Non-pigmented ciliary epithelial cell (primary cell): Measurements from ENCODE around the gene APIP.
A peak's percentile ranks its signal among the peaks of the same experiment; 100 is the strongest.

Source experiments
- DNase-seq: peaks from one replicate; pipeline ENCODE4 v3.0.0-alpha.2; 2010; ENCODE audit warnings: low read depth

The APIP gene, protein sequence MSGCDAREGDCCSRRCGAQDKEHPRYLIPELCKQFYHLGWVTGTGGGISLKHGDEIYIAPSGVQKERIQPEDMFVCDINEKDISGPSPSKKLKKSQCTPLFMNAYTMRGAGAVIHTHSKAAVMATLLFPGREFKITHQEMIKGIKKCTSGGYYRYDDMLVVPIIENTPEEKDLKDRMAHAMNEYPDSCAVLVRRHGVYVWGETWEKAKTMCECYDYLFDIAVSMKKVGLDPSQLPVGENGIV

DNA sequence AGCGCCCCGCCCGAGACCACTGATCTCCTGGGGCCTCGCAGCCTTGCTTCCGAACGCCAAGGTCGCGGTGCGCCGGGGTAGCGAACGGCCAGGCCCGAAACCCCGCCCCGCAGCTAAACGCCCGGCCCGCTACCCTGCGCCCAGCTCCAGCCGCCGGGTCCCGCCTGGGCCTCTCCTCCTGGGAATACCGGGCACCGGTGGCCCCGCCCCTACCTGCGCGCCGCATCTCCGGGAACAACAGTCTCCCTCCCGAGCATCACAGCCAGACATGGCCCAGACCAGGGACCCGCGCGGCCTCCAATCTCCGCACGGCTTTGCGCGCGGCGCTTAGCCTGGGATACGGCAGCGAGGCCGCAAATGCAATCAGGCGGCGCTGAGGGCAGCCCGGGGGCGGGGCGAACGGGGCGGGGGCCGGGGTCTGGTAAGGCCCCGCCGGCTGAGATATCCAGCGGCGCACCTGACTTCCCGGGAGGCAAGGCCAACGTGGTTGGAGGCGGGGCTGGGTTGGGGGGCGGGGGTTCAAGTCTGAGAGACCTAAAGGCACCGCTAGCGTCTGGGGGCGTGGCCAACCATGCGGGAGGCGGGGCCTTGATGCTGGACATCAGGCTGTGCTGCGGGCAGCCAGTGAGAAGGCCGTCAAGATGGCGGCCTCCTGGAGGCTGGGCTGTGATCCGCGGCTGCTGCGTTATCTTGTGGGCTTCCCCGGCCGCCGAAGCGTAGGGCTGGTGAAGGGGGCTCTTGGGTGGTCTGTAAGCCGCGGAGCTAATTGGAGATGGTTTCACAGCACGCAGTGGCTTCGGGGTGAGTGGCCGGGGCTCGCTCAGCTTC, at the start of gene APIP, which contains the start of gene PDHX:
Gene APIP (minus strand): TSS at position 365 of the 828 bp plus-strand sequence. CDS start 95 bp downstream, at position 270.
Gene PDHX (plus strand): TSS at position 604 of the 828 bp plus-strand sequence. CDS start 38 bp downstream, at position 642.
- peak; percentile 93 for DNase-seq

DNA sequence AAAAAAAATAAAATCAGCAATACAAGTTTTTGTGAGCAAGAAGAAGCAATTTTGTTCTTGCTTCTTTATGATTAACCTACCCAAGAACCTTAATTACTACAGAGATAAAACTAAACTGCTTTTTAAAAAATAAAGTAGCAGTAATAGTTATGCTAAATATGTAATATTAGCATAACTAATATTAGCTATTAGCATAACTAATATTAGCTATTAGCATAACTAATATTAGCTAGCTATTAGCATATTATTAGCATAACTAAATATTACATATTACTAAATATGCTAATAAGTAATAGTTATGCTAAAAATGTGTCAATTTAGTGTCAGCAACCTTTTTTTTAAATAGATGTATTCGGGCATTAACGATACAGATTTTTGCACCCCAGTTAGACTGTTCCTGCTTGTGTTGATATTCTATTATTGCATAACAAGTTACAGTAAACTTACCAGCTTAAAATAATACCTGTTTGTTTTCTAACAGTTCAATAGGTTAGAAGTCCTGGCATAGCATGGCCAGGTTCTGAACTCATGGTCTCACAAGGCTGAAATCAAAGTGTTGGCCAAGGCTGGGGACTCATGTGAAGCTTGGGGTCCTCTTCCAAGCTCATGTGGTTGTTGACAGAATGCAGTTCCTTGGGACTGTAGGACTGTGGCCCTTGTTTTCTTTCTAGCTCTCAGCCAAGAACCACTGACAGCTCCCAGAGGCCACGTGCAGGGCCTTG, 48.6 kb upstream of the APIP start:
- no peak for DNase-seq

DNA sequence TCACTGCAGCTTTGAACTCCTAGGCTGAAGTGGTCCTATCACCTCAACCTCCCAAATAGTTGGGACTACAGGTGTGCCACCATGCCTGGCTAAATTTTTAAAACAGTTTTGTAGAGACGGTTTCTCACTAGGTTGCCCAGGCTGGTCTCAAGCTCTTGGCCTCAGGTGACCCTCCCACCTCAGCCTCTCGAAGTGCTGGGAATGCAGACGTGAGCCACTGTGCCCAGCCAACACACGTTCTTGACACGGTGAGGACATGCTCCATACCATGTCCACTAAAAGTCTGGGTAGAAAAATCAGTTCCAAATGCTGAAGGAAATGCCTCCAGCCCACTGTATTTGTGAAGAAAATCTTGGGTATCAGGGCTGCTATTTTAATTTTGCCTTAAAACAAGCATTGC, 47.2 kb upstream of the APIP start:
- no peak for DNase-seq

DNA sequence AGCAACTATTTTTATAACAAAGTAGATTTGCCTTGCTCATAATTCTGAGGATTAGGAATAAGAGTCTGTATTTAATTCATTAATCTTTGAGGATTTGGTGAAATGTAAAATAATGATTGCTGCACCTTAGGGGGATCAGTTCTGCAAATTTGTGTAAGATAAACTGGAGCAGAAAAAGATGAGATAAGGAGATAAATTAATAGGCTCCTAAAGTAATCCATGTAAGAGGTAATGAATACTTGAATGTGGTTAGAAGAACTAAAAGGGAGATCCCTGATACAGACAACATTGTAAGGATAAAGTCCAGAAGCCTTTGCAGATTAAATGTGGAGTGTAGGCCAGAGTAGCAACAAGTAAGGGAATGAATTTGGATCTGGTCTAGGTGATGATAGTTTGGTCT, 45.9 kb upstream of the APIP start:
- no peak for DNase-seq

DNA sequence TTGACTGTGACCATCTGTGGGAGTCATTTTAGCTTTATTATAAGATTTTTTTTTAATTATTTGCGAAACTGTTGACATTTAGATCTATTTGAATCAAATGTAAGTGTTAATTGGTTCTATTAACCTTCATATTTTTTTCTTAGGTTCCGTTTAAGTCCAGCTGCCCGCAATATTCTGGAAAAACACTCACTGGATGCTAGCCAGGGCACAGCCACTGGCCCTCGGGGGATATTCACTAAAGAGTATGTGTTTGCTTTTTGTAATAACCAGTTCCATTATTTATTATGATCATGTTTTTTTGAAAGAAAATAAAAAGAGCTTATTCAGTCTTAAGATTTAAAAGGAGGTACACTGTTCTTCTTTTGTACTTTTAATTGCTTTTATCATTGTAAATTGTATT, 44.1 kb upstream of the APIP start:
- DNase-seq = no peak

DNA sequence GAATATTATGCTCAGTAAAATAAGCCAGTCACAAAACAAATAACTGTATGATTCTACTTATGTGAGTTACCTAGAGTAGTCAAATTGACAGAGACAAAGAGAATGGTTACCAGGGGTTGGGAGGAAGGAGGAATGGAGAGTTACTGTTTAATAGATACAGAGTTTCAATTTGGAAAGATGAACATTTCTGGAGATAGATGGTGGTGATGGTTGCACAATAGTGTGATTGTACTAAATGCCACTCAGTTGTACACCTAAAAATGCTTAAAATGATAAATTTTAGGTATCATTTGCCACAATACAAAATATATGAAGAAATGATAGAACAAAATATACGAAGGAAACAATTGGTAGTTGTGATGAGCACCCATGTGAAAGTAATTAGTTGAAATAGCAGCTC, 43.6 kb upstream of the APIP start:
- no peak for DNase-seq

DNA sequence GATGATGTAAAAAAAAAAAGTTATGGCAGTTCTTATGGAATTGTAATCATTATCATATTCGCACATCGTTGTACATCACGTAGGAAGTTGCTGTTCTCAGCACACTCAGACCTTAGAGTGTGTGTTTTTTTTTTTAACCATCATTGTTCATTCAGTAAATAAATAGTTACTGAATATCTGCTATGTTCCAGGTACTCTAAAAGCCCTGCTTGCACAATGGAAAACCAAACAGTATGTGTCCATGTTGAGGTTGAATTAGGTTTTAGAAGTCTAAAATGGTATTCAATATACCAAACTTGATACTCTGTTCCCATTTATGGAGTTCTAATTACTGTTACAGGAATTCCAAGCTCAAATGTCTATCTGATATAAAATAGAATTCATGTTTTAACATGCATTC, 41.4 kb upstream of the APIP start:
- no peak for DNase-seq

DNA sequence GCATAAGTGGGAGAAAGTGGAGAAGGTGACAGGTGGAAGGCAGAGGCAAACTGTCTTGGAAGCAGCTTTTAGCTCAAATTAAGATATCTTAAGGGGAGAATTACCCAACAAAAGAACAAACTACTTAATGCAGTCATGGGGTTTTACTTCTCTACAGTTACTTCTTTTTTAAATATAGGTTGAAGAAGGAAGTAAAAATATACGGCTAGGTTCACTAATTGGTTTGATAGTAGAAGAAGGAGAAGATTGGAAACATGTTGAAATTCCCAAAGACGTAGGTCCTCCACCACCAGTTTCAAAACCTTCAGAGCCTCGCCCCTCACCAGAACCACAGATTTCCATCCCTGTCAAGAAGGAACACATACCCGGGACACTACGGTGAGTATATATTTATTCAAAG, 41.0 kb upstream of the APIP start:
- no peak for DNase-seq

DNA sequence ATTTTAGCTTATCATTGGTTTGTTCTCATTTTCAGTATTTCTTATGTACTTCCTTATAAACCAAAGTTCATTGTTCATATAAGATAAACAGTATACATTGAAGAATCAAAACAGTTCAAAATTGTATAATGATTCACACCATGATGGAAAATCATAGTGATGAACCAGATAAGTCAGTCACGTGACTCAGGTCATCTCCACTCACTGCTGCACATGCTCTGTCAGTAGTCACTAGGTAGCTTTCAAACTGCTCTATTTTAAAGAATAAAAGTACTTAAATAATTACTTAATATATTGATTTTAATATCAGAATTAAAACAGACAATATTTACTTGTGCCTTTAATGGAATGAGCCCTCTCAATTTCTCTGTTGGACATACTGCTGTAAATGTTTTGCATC, 37.8 kb upstream of the APIP start:
- no peak for DNase-seq

DNA sequence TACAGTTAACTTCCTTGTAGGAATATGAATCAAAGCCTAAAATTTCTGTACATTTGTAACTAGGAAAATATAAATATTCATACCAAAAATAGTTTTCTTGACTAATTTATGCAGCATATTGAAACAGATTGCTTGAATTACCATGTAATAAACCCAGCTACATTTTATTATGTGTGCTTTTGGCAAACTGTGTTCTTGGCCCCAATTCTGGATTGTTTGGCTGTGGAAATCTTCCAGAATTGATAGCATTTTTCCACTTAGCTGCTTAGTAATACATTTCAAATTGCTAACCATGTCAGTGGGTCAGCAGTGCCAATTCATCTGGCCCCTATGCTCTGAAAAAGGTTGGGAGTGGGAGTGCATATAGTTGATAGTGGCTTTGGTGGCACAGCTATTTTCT, 32.5 kb upstream of the APIP start:
- DNase-seq = no peak

DNA sequence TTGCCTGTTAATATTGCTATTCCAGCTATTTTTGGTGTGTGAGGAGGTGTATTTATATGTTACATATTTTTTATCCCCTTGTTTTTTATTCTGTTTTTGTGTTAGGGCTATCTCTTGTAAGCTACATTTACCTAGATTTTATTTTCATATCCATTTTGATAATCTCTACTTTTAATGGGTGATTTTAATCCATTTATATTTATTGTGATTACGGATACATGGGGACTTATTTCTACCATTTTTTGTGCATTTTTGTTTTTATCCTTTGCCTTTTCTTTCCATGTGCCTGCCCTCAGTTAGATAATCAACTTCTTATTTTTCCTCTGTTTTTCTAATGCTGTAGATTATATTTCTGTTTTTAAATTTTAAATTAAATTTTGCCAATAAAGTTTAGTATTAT, 28.5 kb upstream of the APIP start:
- DNase-seq = no peak

DNA sequence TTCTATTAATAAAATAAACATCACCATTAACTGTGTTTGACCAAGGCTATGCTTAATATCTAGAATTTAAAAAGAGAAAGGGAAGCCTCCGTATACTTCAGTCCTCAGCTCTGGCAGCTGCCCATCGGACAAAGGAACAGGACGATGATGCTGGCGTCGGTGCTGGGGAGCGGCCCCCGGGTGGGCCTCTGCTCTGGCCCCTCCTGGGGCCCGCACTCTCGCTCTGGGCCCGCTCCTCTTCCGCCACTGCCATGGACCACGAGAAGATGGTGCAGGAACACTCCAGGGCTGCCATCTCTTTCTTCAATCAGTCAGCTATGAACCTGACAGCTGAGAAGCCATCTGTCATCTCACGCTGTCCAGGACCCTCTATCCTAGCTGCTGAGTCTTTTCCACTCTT, 25.5 kb upstream of the APIP start:
- DNase-seq = no peak

DNA sequence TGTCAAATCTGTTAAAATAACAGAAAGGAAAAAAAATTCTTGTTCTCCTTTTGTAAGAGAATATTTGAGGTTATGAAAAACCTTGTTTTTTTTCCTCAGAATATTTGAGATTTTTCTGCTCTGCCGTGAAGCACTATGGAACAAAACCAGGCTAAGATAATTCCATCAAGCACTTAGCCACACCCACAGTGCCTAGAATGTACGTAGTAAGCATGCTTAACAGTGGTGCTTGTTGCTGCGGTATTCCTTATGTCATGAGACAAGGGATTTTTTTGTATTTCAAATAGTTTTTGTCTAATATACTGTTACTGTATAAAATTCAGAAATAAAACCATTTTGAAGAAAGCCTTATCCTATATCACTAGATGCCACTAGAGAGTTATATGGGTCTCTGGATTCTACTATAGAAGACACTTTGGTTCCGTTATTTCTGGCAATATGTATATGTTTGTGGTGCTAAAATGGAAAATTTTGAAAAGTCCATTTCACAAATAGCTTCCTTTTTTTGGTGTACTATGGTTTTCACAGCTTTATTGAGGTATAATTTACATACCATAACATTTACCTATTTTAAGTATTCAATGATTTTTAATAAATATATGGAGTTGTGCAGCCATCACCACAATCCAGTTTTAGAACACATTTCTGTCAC, 24.0 kb upstream of the APIP start:
- DNase-seq = peak; percentile 60

DNA sequence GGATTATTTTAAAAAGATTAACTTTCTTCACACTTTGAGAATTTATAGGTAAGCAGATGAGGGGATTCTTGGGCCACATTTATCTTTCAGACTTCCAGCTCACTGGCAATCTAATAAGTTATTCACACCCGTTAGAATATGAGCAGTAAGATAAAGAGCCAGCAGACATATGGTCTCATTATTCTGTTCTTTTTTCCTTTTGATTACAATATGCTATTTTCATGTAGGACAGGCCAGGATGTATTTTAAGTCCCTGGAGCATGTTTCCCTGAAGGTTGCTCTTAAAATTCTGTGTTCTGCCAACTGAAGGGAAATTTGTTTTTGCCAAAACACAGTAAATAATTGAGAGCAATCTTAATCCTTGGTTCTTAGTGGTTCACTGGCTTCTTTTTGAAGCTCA, 22.4 kb upstream of the APIP start:
- no peak for DNase-seq

DNA sequence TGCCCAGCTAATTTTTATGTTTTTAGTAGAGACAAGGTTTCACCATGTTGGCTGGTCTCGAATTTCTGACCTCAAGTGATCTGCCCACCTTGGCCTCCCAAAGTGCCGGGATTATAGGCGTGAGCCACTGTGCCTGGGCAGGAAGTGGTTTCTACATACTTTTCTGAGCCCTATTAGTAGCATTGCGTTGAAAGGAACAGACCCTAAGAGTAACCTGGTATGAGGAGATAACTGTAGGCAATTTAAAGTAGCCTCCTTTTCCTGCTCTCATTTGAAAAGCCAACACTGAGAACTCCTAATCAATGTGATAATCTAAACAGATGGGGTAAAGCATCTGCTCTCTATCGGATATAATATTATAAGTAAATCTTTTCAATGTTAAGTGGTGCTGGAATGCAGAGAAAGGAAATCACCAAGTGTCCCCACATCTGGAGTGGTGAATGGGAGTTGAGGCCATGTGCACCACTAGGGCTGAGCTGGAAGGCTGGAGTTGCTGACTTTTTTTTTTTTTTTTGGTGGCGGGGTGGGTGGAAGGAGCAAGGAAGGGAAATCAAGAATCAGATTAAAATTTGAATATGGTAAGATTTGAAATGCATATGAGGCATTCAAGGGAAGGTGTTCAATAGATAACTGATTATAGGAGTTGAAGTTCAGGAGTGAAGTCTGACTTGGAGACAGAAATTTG, 20.9 kb upstream of the APIP start:
- no peak for DNase-seq

DNA sequence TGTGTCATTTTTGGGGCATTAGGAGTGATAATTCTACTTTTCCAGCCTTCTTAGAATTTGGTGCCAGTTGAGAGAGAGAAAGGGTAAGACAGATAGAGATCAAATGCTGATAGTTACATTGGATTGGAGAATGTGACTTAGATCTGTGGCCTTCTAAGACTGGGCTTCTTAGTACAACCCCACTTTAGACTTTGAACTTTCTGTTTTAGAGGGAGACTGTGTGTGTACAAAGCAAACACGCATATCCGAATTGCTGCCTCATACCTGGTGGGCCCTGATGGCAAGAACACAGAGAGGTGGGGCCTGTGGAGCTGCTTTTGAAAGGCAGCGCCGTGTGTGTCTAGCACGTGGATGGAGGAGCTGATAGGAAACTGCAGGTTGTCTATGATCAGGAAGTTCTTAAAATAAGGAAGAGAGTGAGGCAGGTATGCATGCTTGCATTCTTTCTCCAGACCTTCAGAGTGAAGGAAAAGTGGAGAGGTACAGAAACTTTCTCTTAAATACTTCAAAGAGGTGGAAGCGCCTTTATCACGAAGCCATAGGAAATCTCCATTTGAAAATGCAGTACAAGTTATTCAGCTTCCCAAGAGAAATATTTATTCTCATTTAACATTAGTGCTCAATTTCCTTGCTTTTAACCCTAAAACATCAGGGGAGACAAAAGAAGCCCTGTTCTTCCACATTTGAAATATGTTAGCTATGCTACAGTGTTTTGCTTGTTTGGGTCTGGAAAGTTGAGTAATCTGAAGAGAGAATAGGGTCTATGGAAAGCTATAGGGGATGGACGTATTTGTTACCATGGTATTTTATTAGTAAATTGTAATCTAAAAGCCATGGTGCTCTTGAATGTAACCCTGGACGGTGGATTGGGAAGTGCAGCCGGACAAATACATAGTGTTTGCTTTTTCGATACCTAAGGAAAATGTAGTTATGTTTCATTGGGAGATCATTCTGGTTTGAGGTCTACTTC, 13.9 kb upstream of the APIP start:
- DNase-seq = no peak

DNA sequence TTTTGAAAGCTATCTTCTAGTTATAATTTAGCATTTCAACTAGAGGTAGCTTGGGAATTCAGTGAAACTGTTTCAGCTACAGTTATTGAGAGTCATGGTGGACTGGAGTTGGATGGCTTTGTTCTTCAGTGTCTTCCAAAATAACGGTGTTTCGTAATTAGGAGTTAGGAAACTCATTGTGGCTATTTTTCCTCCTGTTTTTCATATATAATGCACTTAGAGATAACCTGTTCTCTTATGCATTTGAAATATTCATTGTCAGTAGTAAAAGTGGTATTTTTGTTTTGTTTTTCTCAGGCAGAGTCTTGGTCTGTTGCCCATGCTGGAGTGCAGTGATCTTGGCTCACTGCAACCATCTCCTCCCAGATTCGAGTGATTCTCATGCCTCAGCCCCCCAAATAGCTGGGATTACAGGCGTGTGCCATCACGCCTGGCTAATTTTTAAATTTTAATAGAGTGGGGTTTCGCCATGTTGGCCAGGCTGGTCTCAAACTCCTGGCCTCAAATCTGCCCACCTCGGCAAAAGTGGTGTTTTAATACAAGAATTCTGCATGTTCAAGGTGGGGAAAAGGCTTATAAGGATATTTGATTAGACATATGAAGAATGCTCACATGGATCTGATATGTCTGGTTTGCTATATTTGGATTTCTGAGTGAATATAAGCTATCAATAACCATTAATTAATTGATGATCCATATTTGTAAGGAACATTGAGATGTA, 12.9 kb upstream of the APIP start:
- DNase-seq = no peak

DNA sequence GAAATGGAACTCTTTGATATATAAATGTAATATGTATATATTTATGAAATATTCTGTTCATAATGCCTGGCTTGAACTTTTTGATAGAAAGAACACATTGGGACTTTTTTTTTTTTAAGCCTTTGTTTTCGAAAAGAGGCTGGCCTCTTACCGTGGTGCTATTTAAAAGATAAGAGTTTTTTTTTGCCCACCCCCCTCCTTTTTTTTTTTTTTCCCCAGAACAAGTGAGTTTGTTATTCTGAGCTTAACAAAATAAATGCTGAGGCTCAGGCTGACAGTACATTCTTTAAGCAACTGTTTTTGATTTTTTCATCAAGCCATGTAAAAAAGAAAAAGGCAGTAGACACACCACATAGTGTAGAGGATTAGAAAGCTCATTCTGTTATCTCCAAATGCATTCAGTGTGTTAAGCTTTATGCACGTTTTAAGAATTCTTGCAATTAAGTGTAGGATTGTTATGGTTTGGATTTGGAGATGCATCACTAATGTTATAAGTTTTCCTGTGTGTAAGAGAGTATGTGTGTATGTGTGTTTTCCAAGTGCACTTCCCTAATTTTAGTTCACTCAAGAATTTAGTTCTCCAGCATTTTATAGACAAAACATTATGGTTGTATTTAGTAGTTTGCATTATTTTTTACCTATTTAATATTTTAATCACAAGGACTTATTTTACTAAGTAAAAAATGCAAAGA, 12.2 kb upstream of the APIP start:
- DNase-seq = no peak

DNA sequence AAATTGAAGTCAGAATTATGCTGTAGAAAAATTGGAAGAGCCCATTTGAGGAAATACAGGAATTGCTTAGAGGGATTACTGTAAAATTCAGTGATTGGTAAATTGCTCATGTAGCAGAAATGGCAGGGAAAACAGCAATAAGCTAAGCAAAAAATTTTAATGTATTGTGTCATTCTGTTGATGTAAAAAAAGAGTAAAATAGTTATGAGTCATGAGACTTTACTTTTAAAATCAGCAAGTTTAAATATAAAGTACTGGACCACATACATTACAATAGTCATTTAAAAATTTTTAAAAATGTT, 10.6 kb upstream of the APIP start:
- DNase-seq = no peak
